ENCODE measurements around the gene SNRNP27. TPM values are rescaled to one million over a fixed set of nuclear protein-coding genes. Genes with fewer than 3 reads are reported as not detected.

The SNRNP27 gene
- total and polyA plus RNA-seq, 2 of the 8 experiments (the other 6 are each of a cell fraction or from before 2014, with no cell fraction given): 11.1 to 40.5 TPM

DNA sequence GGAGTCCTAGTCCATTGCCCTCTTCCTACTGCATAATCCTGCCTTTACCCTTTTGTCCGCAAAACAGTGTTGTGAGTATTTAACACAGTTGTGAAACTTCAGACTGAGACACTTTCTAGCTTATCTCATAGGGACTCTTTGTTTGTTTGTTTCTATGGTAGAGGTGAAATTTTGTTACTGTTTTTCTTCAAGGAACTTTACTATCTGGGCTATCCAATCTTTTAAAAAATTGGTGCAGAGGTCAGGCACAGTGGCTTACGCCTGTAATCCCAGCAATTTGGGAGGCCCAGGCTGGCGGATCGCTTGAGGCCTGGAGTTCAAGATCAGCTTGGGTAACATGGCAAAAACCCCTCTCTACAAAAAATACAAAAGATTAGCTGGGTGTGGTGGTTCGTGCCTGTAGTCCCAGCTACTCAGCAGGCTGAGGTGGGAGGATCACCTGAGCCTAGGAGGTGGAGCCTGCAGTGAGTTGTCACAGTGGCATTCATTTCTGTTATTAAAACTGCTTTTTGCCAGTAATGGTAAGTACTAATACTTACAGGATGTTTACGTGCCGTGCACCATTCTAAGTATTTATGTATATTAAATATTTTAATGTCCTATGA, 45.5 kb upstream of the SNRNP27 start:
- Histone ChIP-seq H3K79me2 (ENCODE audit: control insufficient read depth in 1 of 2, insufficient read depth in 2 of 2, low read length in 2 of 2) (no peaks in the 10 kb centered on the region), H3K4me2 (ENCODE audit: insufficient read depth in 1 of 2, low read depth in 2 of 2, low read length in 2 of 2) (no peak overlapping the region), H4K5ac (ENCODE audit: insufficient read length, low read depth, low read length) (no peak overlapping the region), H4K8ac (ENCODE audit: extremely low read depth, insufficient read depth, low read length) (no peak overlapping the region), H4K91ac (replicated peaks; ENCODE audit: insufficient read length, low read length) (no peak overlapping the region), H3K56ac (replicated peaks; ENCODE audit: insufficient read length, low read depth, low read length) (no peak overlapping the region), H3K9me3 (ENCODE audit: insufficient read depth in 2 of 2, low read depth in 1 of 2, low read length in 1 of 2) (no peaks in the 10 kb centered on the region), H2BK20ac (ENCODE audit: low read length) (no peak overlapping the region), H3K18ac (ENCODE audit: extremely low read depth, low read length) (no peak overlapping the region), H2BK120ac (replicated peaks; ENCODE audit: low read depth, low read length) (no peak overlapping the region), H3K14ac (ENCODE audit: insufficient read length) (no peak overlapping the region), H4K20me1 (replicated peaks in 1 of 2; ENCODE audit: control insufficient read depth in 1 of 2, insufficient read depth in 2 of 2, low read length in 2 of 2) (peaks cover 0 to 2% of the 10 kb centered on the region in 2 experiments), H3K27me3 (replicated peaks in 1 of 4; ENCODE audit: control insufficient read depth in 3 of 4, extremely low read depth in 1 of 4, insufficient read depth in 3 of 4, low read length in 3 of 4) (no peaks in the 10 kb centered on the region), H3K4me1 (replicated peaks in 1 of 4; ENCODE audit: control insufficient read depth in 3 of 4, insufficient read depth in 4 of 4, low read length in 3 of 4) (no peaks in the 10 kb centered on the region), H3K27ac (ENCODE audit: low read depth, low read length) (no peak overlapping the region), H2BK12ac (ENCODE audit: low read depth, low read length) (no peak overlapping the region), H2BK15ac (ENCODE audit: low read length) (no peak overlapping the region), H2AFZ (ENCODE audit: low read length) (no peak overlapping the region), H3K36me3 (ENCODE audit: control insufficient read depth in 2 of 4, insufficient read depth in 4 of 4, low read length in 3 of 4) (peaks cover 7 to 64% (median 28%) of the 10 kb centered on the region in 4 experiments), H3K23me2 (ENCODE audit: low read depth, low read length) (no peaks in the 10 kb centered on the region), H3K4ac (replicated peaks; ENCODE audit: insufficient read length, low read depth, low read length) (no peak overlapping the region), H2AK5ac (ENCODE audit: low read depth, low read length) (no peak overlapping the region), H3K23ac (ENCODE audit: insufficient read length) (no peak overlapping the region), H3K9ac (replicated peaks in 1 of 4; ENCODE audit: extremely low read depth in 1 of 4, low read depth in 3 of 4, low read length in 3 of 4) (no peak overlapping the region), H2BK5ac (ENCODE audit: low read depth, low read length) (no peak overlapping the region; the same call in 1 of the 2 replicates), H3K4me3 (ENCODE audit: extremely low read depth in 1 of 4, insufficient read depth in 2 of 4, low read depth in 3 of 4, low read length in 4 of 4) (no peak overlapping the region), H3K79me1 (ENCODE audit: low read depth, low read length) (no peaks in the 10 kb centered on the region)
- DNase-seq (ENCODE audit: low read depth in 1 of 2, low spot score in 2 of 2) (no peak), FAIRE-seq (peak; percentile 52)
- CTCF ChIA-PET (ENCODE audit: partially characterized antibody): interaction anchor here (0.6 to 1.1 kb wide), 2 partner anchors 32 to 296 kb away, joined by 3 read pairs; no protein-coding TSS in a partner anchor
- WGBS, 2 experiments (ENCODE audit: extremely low coverage in 1 of 2, insufficient coverage in 1 of 2, insufficient read length in 1 of 2, insufficient replicate concordance in 2 of 2, low coverage in 1 of 2, low lambda C conversion rate in 2 of 2, missing lambda C conversion rate in 1 of 2): 97% methylated on average over 7 of the region's 7 CpGs; no CpG with 5 or more reads in 1 of the 2 experiments
- TF ChIP-seq BRCA1 (IDR thresholded peaks at IDR 0.05; ENCODE audit: low read depth, low read length) (no peak), SP4 (IDR thresholded peaks at IDR 0.05; ENCODE audit: low read length) (no peak), CHD1 (IDR thresholded peaks at IDR 0.05; ENCODE audit: low read depth, low read length) (no peak)
- TF ChIP-seq, protein P1, sequence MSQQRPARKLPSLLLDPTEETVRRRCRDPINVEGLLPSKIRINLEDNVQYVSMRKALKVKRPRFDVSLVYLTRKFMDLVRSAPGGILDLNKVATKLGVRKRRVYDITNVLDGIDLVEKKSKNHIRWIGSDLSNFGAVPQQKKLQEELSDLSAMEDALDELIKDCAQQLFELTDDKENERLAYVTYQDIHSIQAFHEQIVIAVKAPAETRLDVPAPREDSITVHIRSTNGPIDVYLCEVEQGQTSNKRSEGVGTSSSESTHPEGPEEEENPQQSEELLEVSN (IDR thresholded peaks at IDR 0.05): no peak
- TF ChIP-seq, protein P2, sequence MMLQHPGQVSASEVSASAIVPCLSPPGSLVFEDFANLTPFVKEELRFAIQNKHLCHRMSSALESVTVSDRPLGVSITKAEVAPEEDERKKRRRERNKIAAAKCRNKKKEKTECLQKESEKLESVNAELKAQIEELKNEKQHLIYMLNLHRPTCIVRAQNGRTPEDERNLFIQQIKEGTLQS (IDR thresholded peaks at IDR 0.05; ENCODE audit: insufficient read depth, low read depth, low read length): no peak
- TF ChIP-seq, protein P3, sequence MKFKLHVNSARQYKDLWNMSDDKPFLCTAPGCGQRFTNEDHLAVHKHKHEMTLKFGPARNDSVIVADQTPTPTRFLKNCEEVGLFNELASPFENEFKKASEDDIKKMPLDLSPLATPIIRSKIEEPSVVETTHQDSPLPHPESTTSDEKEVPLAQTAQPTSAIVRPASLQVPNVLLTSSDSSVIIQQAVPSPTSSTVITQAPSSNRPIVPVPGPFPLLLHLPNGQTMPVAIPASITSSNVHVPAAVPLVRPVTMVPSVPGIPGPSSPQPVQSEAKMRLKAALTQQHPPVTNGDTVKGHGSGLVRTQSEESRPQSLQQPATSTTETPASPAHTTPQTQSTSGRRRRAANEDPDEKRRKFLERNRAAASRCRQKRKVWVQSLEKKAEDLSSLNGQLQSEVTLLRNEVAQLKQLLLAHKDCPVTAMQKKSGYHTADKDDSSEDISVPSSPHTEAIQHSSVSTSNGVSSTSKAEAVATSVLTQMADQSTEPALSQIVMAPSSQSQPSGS (IDR thresholded peaks at IDR 0.05; ENCODE audit: low read length): no peak
- POLR2A ChIA-PET (ENCODE audit: partially characterized antibody): no interaction called here

All from H1 (cell line).